Stimulated activated CD8-positive, alpha-beta memory T cell treated with anti-CD3 and anti-CD28 coated beads, Interleukin-4, amount 100 ng/mL, for 24 hours (primary cell): ENCODE data around the gene LRP3.

Experiments used
- DNase-seq: peaks from one replicate; pipeline ENCODE4 v3.0.0-alpha.2; 2020; ENCODE audit warnings: low read depth

LRP3 gene

DNA sequence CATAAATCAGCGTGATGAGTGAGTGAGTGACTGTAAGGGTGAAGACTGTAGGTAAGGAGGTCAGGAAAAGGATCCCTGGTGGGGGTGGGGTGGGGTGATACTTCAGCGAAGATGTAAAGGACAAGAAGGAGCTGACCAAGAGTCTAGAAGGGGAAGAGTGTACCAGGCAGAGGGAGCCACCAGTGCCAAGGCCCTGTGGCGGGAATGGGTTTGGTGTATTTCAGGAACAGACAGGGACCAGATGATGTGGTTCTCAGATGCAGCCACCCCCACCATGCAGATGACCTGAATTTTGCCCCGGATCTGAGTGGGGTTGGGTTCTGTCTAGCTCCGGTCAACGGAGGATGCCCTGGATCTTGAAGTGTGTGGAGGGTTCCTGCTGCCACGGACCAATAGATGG is 61.7 kb downstream of the LRP3 start:
- no peak for DNase-seq

DNA sequence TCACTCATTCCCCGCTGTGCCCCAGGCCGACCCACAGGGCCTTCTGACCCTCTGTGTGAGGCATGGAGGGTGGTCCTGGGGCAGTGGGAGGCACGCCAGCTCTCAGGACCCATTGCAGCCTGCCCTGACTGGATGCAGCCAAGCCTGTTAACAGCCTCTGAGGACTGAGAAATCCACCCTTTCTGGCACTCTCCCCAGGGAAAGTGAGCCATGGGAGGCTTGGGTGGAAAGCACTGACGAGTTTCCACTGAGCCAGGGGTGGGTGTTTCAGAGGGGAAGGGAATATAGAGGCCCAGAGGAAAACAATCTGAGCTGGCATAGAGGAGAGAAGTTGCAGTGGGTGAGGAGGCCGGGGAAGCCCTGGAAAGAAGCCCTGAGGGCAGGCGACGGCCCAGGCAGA is 62.1 kb downstream of the LRP3 start:
- DNase-seq: no peak

DNA sequence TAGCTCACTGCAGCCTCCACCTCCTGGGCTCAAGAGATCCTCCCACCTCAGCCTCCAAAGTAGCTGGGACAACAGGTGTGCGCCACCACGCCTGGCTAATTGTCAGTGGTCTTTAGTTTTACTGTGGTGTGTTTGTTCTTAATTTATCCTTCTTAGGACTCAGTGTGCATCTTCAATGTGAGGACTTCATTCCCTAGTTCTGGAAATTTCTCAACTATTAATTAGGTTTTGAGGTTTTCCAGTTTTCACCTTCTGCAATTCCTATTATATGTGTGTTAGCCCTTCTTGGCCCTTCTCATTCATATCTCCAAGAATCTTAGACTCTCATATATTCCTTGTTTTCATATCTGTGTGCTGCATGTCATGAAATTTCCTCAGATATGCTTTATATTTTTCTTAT is 63.7 kb downstream of the LRP3 start:
- DNase-seq: no peak
